NCI-H187 (cell line): ENCODE measurements around the gene IL15.
"Not testable (repeated sequence)": the region's sequence is repeated elsewhere in the genome, so short reads cannot be mapped to it uniquely, and the experiment has no call there.

ENCODE experiments used
- DNase-seq, 2 experiments: peaks; one replicate each; lab custom pipeline; 2025; lab: John Stamatoyannopoulos, UW

Gene IL15

DNA sequence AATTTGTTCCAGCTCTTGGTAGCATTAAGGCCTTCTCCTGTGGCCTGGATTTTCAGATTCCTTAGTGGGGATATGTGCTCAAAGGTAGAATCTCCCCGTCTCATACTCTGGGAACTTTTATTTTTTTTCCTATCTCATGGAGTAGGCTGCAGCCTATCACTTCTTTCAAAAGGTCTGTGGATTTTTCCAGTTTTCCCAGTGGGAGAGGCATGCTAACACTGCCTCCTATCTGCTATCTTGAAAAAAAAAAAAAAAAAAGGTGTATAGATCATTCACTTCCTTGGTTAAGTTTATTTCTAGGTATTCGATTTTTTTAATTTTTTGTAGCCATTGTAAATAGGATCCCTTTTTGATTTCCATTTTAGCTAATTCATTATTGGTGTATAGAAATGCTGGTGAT is 67.1 kb downstream of the IL15 start:
- no peak for DNase-seq

DNA sequence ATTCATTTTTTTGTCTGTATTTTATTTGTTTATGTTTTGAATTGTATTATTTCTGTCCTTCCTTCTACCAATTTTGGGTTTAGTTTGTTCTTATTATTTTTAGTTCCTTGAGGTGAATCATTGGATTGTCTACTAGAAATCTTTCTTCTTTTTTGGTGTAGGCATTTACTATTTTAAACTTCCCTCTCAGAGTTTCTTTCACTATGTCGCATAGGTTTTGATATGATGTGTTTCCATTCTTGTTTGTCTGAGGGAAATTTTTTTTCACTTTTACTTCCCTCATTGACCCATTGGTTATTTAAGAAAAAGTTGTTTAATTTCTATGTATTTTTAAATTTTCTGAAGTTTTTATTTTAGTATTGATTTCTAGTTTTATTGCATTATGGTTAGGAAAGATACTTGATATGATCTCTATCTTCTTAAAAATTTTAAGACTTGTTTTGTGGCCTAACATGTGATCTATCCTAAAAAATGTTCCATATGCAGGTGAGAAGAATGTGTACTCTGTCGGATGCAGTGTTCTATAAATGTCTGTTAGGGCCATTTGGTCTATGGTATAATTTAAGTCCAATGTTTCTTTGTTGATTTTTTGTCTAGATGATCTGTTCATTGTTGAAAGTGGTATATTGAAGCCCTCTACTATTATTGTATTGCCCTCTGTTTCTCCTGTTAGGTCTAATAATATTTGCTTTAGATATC is 68.8 kb downstream of the IL15 start:
- DNase-seq: no peak

GRCh38 chr4:141705747-141706377 is 69.5 kb downstream of the IL15 start:
- no peak for DNase-seq

DNA sequence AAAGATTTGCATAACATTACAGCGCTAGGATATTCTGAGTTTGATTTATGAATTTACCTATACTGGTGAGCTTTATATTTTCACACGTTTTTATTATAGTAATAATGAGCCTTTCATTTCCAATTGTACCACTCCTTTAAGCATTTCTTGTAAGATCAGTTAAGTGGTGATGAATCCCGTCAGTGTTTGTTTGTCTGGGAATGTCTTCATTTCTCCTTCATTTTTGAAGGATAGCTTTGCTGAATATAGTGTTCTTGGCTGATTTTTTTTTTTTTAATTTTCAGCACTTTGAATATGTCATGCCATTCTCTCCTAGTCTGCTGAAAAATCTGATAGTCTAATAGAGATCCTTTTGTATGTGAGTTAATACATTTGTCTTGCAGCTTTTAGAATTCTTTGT is 70.1 kb downstream of the IL15 start:
- no peak for DNase-seq

DNA sequence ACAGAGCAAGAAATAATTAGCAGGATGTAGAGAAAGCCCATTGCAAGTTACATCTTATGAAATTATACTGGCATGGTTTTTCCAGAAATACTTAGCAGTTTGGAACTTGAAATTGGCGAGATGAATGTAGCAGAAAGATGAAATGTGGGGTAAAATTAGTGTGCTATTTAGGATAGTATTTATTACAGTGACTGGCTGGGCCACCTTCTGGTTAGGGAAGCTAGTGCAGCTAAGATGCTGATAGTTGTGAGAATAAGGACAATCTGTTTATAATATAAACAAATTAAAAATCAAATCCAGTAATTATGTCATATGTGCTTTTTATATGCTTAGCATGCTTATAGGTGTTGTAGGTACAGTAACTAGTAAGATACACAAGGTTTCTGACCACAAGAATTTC is 74.8 kb downstream of the IL15 start:
- no peak for DNase-seq

DNA sequence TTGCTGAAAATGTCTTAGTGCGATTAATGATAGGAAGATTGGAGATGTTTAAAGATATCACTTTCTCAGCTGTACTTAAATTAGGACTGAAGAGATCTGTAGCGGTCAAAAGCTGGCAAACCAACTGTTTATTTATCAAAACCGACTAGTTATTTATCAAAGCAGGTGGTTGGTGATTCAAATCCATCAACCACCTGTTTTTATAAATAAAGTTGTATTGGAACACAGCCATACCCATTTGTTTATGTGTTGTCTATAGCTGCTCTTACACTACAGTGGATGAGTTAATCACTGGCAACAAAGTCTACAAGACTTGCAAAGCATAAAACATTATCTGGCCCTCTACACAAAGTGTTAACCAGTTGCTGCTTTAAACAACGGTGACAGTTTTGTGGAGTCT is 76.8 kb downstream of the IL15 start:
- no peak for DNase-seq

DNA sequence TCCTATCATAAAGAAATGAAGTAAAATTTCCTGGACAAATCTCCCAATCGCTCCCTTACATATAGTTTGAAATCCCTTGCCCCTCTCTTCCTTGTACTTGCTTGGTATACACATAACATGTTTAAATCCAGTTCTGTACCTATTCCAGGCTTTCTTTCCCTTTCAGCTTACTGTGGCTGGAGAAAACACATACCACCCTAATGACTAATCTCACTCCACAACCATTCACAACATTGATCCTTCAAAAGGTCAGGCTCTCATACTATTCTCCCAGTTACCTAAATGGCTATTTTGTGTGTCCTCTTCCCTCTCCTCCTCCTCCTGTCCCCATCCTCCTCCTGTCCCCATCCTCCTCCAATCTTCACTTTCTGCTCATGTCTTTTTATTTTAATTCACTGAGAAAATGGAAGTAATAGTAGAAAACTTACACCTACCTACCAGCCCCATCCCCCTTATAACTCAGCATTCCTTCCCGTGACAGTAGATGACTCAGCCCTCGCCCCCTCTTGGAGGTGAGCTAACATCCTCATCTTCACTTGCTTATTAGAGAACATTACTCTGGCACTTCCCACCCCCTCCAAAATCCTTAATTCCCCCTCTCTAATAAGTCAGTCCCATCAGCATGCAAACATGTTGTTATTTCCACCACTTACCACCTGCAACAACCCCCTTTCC is 77.5 kb downstream of the IL15 start:
- DNase-seq: no peak

DNA sequence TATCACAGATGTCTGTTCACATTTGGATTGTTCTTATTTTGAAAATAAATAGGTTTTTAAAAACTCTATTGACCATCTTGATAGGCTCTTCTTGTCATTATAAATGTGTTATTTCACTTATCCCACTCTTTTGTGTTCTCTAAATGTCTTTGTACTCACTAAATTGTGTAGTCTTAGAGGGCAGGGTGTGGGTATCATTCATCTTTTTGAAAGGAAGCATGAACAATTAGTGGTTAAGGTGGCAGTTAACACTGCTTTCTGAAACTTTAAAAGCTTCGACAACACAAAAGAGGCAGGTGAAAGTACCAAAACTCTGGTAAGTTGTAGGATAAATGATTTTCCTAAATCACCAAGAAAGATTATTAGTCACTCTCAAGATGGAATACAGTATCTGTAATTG is 83.2 kb downstream of the IL15 start:
- DNase-seq: no peak

DNA sequence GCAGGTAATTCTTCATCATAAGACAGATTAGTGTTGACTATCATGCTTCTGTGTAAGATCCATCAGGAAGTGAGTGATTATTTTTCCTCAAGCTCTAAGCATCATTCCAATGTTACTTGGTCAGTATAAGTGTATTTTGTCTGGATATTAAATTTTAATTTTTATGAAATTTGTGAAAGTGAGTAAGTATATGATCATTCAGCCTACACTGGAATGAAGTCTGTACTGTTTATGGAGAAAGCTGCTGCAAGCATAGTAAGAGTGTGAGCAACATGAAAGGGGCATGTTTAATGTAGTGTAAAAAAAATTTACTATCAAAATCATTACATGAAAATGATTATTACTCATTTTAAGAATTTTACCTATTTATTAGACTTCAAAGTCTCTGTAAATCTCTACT is 84.8 kb downstream of the IL15 start:
- DNase-seq: no peak

DNA sequence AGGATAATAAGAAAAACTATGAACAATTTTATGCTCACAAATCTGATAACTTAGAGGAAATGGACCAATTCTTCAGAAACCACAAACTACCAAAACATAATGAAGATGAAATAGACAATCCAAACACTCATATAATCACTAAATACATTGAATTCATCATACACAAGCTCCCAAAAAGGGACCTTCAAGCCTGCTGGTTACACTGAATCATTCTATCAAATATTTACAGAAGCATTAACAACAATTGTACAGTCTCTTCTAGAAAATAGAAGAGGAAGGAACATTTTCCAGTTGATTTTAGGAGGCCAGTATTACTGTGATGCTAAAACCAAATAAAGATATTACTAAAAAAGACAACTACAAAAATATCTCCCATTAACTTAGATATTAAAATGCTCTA is 88.3 kb downstream of the IL15 start:
- DNase-seq: no peak

DNA sequence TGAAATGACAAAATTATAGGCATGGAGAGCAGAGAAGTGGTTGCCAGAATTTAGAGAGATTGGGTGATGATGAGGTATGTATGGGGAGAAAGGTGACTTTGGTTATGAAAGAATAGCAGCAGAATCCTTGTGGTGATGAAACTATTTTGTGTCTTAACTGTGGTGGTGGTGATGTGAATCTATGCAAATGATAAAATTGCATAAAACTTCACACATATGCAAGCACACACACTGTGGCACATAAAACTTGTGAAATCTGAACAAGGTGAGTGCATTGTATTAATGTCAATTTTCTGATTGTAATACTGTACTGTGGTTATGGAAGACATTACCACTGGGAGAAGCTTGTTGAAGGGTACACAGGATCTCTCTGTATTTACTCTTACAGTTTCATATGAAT is 91.0 kb downstream of the IL15 start:
- DNase-seq: no peak

DNA sequence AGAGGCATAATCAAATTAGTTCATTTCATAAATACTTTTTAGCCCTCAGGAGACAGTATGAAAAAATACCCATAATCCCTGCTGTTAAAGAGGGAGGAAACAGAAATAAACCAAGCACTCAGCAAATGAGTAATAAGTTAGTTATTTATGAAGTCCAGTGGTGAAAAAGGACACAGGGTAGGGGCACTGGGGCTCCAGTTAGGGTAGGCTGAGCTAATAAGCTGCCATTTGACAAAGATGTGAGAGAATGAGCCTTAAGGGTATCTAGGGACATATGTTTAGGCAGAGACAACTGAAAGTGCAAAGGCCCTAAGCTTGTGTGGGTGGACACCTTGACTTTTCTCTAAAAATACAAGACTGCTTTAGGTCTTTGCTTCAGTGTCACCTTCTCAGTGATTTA is 94.4 kb downstream of the IL15 start:
- DNase-seq: no peak

- DNase-seq: no peak
Measured at GRCh38 chr4:141731481-141731880, 95.1 kb downstream of the IL15 start.

GRCh38 chr4:141739636-141740035 is 103.3 kb downstream of the IL15 start:
- DNase-seq: no peak

GRCh38 chr4:141746026-141746425 is 109.6 kb downstream of the IL15 start:
- no peak for DNase-seq

- not testable (repeated sequence) for DNase-seq
Measured at GRCh38 chr4:141751806-141752205, 115.4 kb downstream of the IL15 start.

GRCh38 chr4:141757287-141757686 is 120.9 kb downstream of the IL15 start:
- no peak for DNase-seq

DNA sequence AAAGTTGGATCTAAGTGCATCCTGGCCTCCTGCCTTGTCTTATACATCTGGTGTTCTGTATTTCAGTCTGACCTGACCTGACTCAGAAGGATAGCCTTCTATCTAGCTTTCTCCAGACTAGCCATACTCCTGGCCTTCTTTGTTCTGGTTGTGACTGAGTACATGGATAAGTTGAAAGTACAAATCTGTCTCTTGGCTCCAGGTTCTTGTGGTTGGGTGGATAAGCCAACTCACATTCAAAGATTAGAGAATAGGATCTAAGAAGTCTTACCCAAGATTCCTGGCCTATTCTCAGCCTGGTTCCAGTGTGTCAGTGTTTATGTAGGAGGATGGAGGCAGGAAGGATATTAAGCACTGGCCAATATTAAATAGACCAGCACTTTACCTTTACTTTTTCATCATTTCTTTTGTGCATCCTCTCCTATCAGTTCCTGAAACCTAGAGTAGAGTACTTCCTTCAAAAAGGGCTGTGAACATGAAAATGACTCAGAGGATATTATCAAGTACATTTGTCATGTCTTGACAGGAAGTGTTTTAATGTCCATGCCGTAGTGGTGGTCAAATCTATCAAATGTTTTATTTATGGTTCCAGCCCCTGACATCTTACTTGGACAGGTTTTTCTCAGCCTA is 123.5 kb downstream of the IL15 start:
- DNase-seq: no peak

DNA sequence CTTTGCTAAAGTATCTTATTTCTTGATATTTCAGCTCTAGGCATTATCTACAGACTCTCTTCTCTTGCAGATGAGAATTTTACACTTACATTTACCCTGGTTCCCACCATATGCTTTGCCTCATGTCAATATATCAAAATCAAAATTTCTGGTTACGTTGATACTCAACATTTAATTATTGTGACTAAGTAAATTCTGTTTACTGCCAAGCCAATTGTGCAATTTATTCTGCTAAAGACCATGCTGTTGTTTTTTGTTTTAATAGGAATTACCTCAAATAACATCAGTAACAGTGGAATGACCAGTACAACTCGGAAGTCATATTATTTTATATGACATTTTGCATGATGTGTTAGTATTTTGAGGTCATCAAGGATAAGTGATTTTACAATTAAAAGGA is 125.5 kb downstream of the IL15 start:
- no peak for DNase-seq

- DNase-seq: no peak
Measured at GRCh38 chr4:141763374-141763773, 127.0 kb downstream of the IL15 start.

- no peak for DNase-seq
Measured at GRCh38 chr4:141768954-141769353, 132.6 kb downstream of the IL15 start.

DNA sequence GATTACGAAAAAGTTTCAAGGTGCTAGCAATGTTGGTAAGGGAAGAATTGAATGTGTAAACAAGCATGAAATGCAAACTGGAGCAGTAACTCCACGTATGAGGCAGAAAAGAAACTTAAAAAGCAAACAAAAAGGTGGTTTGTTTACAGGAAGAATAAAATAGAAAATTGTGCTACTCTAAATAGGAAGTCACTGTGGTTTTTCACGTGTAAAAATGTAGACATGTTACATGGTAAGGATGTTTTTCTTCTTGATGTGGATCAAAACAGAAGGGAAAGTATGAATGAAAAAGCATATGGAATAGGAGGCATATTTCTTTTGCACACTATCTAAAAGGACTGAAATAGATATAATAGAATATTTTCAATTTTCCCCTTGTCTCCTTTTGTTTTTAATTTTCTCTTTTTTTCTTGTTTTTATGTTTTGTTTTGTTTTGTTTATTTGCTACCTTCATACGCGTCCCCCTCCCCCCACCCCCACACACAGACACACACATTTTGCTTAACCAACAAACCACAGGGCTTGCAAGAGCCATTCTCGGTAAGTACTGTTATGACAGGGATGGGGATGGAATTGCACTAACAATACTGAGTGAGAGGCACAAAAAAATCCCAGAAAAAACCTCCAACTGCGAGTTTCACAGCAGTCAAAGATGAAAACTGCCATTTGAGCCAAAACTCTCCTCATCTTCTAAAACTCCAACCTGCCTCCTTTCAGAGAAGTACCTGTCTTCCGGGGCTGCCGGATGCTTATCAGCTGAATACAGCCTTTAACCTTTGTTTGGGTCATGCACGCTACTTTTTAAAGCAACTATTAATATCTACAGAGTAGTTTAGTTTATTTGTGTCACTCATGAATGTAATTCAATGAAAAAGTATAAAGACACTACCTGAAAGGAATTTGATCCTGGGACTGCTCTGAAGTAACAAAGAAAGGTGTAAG is 135.8 kb downstream of the IL15 start:
- DNase-seq: no peak
